ENCODE data around the gene GSX1.
A peak's percentile ranks its signal among the peaks of the same experiment; 100 is the strongest.

The GSX1 gene

DNA sequence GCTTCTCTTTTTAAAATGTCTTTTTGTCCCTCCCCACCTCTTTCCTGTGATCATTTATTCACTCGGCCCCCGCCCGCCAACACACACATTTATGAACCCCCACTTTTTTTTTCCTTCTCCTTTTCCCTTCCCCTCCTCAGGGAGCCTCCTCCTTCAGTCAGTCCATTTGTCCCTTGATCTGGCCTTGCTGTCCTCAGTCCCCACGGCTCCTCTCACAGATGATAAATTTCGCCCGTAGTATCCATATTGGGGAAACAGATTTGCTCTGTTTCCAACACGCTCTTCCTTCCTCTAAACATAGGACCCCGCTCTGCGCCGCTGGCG is 2.0 kb downstream of the GSX1 start:
- no peak overlapping the region for H3K4me3 ChIP-seq (ENCODE audit: low read length)
- no peak for DNase-seq (ENCODE audit: low read depth)
- TF ChIP-seq, protein P1, sequence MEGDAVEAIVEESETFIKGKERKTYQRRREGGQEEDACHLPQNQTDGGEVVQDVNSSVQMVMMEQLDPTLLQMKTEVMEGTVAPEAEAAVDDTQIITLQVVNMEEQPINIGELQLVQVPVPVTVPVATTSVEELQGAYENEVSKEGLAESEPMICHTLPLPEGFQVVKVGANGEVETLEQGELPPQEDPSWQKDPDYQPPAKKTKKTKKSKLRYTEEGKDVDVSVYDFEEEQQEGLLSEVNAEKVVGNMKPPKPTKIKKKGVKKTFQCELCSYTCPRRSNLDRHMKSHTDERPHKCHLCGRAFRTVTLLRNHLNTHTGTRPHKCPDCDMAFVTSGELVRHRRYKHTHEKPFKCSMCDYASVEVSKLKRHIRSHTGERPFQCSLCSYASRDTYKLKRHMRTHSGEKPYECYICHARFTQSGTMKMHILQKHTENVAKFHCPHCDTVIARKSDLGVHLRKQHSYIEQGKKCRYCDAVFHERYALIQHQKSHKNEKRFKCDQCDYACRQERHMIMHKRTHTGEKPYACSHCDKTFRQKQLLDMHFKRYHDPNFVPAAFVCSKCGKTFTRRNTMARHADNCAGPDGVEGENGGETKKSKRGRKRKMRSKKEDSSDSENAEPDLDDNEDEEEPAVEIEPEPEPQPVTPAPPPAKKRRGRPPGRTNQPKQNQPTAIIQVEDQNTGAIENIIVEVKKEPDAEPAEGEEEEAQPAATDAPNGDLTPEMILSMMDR (IDR thresholded peaks at IDR 0.05; ENCODE audit: insufficient read depth, low read depth, low read length, missing control alignments) = no peak

DNA sequence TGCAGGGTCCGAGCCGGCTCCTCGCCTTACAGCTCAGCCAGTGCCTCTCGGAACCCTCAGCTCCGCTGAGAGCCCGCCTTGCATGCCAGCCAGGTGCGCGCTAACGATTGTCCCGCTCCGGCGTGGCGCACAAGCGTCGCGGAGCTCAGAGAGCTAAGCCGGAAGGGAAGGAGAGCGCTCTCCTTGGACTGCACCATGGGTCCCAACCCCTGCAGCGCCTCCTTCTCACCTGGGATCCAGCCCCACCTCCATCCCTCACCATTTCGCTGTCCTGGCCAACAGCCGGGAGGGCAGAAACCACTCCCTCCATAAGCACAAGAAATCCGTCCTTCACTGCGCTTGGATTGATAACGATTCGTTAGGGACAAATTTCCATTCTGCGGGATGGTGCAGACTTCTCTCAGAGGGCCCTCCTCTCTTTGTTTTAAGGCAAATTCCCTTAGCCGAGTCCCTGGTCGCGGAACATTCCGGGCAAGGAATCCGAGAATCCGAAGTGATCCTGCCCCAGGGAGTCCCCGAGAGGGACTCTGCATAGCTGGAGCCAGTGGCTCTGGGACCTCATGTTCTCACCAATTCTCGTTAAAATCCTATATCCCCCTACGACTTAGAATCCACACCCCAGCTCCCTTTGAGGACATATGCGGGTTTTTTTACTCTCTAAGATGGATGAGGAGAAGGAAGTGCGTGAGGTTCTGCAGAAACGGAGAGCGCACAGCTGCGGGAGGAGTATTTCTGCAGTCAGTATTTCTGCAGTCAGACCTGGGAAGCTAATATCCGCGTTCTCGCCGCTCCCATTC is 2.8 kb downstream of the GSX1 start:
- H3K4me3 ChIP-seq (ENCODE audit: low read length) = no peak overlapping the region
- TF ChIP-seq, protein P1 (IDR thresholded peaks at IDR 0.05; ENCODE audit: insufficient read depth, low read depth, low read length, missing control alignments) = no peak
- no peak for DNase-seq (ENCODE audit: low read depth)

DNA sequence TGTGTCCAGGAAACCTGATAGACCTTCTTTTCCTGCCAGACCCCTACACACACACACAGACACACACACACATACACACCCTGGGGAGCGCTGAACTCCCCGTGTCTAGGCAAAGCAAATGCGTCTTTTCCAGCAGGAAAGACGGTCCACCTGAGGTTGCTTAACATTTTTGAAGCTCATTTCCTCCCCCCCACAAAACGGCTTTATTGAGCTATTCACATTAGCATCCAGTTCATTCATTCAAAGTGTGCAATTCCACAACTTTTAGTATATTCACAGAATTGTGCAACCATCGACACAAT is 3.4 kb downstream of the GSX1 start:
- no peak overlapping the region for H3K4me3 ChIP-seq (ENCODE audit: low read length)
- DNase-seq (ENCODE audit: low read depth) = no peak
- TF ChIP-seq, protein P1 (IDR thresholded peaks at IDR 0.05; ENCODE audit: insufficient read depth, low read depth, low read length, missing control alignments) = no peak

DNA sequence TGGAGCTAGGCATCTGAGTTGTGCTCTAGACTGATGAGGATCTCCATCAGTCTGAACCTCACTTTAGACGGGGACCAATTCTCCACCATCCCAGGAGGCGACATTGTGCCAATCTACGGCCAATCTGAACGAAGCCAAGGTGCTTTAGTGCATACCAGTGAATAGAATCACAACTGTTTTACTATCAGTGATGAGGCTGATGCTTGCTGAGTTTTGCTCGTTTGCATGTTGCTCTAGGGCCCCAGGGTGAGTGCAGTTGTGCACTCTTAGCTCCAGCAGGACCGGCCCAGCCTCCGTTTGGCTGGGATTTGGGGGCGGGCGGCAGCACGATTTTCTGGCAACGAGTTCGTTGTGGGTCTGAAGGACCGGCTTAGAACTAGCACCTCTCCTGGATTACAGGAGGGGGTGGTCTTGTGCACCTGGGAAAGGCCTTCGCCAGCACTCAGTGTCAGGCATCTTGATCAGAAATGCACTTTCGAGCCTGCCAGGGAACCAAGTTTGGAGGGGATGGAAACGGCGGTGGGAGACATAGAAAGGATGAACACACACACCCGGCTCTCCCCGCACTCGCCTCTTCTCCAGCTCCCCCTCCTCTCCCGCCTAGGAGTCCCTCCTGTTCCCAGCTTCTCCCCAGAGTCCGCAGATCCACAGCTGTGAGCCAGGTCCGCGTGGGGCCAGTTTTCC is 4.4 kb downstream of the GSX1 start:
- TF ChIP-seq, protein P1 (IDR thresholded peaks at IDR 0.05; ENCODE audit: insufficient read depth, low read depth, low read length, missing control alignments) = no peak
- no peak for DNase-seq (ENCODE audit: low read depth)
- no peak overlapping the region for H3K4me3 ChIP-seq (ENCODE audit: low read length)

DNA sequence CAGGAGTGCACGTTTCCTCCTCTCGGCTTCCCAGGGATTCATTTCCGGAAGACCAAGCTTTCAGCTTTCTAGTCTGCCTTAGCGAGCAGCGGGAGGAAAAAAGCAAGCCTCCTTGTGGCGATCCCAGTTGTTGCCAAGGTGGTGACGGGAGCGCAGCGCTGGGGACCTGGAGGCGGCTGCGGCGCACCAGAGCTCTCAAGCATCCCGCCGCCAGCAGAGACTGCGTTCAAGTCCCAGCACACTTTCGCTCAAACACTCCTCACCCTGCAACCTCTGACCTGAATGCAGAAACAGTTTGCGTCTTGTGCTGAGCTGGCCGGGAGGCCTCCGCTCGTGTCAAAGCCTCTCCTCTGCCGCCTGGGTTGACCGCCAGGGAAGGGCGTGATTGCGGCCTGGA is 4.9 kb downstream of the GSX1 start:
- peak; percentile 49 for DNase-seq (ENCODE audit: low read depth)
- TF ChIP-seq, protein P1 (IDR thresholded peaks at IDR 0.05; ENCODE audit: insufficient read depth, low read depth, low read length, missing control alignments) = peak; percentile 14
- no peak overlapping the region for H3K4me3 ChIP-seq (ENCODE audit: low read length)

DNA sequence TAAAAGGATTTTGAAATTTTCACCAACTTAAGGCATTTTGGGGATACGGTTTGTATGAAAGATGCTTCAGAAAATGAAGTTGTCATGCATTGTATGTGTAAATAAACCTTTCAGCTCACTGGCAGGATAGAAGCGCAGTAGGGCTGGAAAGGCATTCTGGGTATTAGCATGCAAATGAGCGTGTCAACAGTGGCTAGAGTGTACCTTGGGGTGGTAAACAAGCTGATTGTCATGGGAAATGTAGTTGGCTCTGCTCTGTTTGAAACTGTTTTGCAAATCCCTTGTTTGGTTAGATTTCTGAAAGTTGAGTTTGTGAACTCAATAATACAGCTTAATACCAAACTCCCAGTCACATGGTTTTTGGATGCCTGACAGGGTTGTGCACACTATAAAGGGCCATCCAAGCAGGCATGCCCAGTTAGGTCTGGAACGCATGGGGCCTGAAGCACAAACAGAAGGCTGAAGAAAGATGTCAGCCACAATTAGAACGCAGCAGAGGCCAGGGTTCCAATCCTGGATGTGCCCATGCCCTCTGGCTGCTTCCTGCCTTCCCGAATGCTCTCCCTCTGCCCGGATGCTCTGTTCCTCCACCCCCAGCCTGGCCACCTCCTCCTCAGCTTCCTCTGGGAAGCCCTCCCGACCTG is 14.6 kb downstream of the GSX1 start:
- TF ChIP-seq, protein P1 (IDR thresholded peaks at IDR 0.05; ENCODE audit: insufficient read depth, low read depth, low read length, missing control alignments) = no peak
- H3K4me3 ChIP-seq (ENCODE audit: low read length) = no peak overlapping the region

More for the DNA sequence above, 14.6 kb downstream of the GSX1 start:
- DNase-seq (ENCODE audit: low read depth) = no peak
